IMR-90 (cell line): ENCODE data around the gene TFEB. TPM values are rescaled to one million over a fixed set of nuclear protein-coding genes. Genes with fewer than 3 reads are reported as not detected.

Source experiments
- ATAC-seq: fragments of 200-7000 bp; cut with Tn5 transposase; 2 replicates; pipeline ENCODE4 v1.9.1; 2020; ENCODE audit warnings: low read depth, mild to moderate bottlenecking, moderate library complexity
- BruUV-seq: library from RNA; stranded (reverse); fragments of 400-500 nt; replicated peaks from 2 replicates; lab custom pipeline; 2021; lab: Mats Ljungman, UMichigan
- CTCF ChIA-PET: fragments of 300-600 bp; formaldehyde crosslinking; extraction: SDS; loops from one replicate; lab custom pipeline; 2021; ENCODE audit warnings: antibody characterized with exemption; lab: Yijun Ruan, JAX
- POLR2A ChIA-PET: fragments of 300-600 bp; sonication (Branson Sonifier 250); formaldehyde crosslinking; loops from one replicate; lab custom pipeline; 2022; ENCODE audit warnings: antibody characterized with exemption; ENCODE audit not compliant: unreplicated experiment; lab: Charles Lee
- DNase-seq: peaks from one replicate; pipeline ENCODE4 v3.0.0; 2013
- H2AFZ ChIP-seq: replicated peaks from 2 replicates; pipeline ENCODE3; 2013; ENCODE audit warnings: low read length, mild to moderate bottlenecking; ENCODE audit not compliant: poor library complexity
- H2AK5ac ChIP-seq: 2 replicates; pipeline ENCODE4 v1.6.1; 2013; ENCODE audit warnings: low read depth, low read length, inconsistent platforms
- H2AK9ac ChIP-seq: replicated peaks from 2 replicates; pipeline ENCODE3; 2013; ENCODE audit warnings: mild to moderate bottlenecking, low read depth, low read length, moderate library complexity; ENCODE audit not compliant: poor library complexity
- H2BK120ac ChIP-seq: 2 replicates; pipeline ENCODE4 v1.6.1; 2013; ENCODE audit warnings: low read depth, low read length, inconsistent platforms
- H2BK15ac ChIP-seq: 3 replicates; pipeline ENCODE4 v1.6.1; 2013; ENCODE audit warnings: low read depth, low read length, inconsistent platforms
- H2BK20ac ChIP-seq: 2 replicates; pipeline ENCODE4 v1.6.1; 2013; ENCODE audit warnings: low read depth, mild to moderate bottlenecking, inconsistent platforms, low read length, moderate library complexity
- H2BK5ac ChIP-seq: 2 replicates; pipeline ENCODE4 v1.6.1; 2013; ENCODE audit warnings: mild to moderate bottlenecking, low read depth, low read length, inconsistent platforms; ENCODE audit not compliant: poor library complexity, severe bottlenecking
- H3K14ac ChIP-seq: replicated peaks from 2 replicates; pipeline ENCODE4 v1.6.1; 2013; ENCODE audit warnings: low read depth, low read length, inconsistent platforms
- H3K18ac ChIP-seq: 2 replicates; pipeline ENCODE4 v1.6.1; 2013; ENCODE audit warnings: low read depth, low read length, control low read depth
- H3K23ac ChIP-seq: 2 replicates; pipeline ENCODE4 v1.6.1; 2013; ENCODE audit warnings: low read depth, low read length, inconsistent platforms
- H3K27ac ChIP-seq: 2 replicates; pipeline ENCODE4 v1.5.1; 2013; ENCODE audit warnings: mild to moderate bottlenecking, control low read depth, low read length; ENCODE audit not compliant: insufficient read depth
- H3K27me3 ChIP-seq: 2 replicates; pipeline ENCODE4 v1.6.1; 2013; ENCODE audit warnings: low read length; ENCODE audit not compliant: control insufficient read depth, insufficient read depth
- H3K36me3 ChIP-seq: 2 replicates; pipeline ENCODE4 v1.6.1; 2013; ENCODE audit warnings: low read length, mixed read lengths; ENCODE audit not compliant: control insufficient read depth, insufficient read depth
- H3K4ac ChIP-seq: 2 replicates; pipeline ENCODE4 v1.6.1; 2013; ENCODE audit warnings: low read depth, low read length, inconsistent platforms
- H3K4me1 ChIP-seq: 2 replicates; pipeline ENCODE4 v1.6.1; 2013; ENCODE audit warnings: low read length, mixed read lengths; ENCODE audit not compliant: control insufficient read depth, insufficient read depth
- H3K4me2 ChIP-seq: 2 replicates; pipeline ENCODE4 v1.6.1; 2013; ENCODE audit warnings: low read depth, mild to moderate bottlenecking, control low read depth, low read length, moderate library complexity
- H3K4me3 ChIP-seq: 2 replicates; pipeline ENCODE4 v1.5.1; 2013; ENCODE audit warnings: low read depth, mild to moderate bottlenecking, control low read depth, low read length, moderate library complexity; ENCODE audit not compliant: insufficient read depth
- H3K56ac ChIP-seq: 2 replicates; pipeline ENCODE4 v1.6.1; 2013; ENCODE audit warnings: low read length, inconsistent platforms; ENCODE audit not compliant: insufficient read depth; ENCODE audit errors: extremely low read depth
- H3K79me1 ChIP-seq, 2 experiments: 2 replicates each; pipeline ENCODE4 v1.6.1; 2013; ENCODE audit warnings: low read length in 2 of 2, inconsistent platforms in 1 of 2, low read depth in 1 of 2
- H3K9ac ChIP-seq: 2 replicates; pipeline ENCODE4 v1.6.1; 2013; ENCODE audit warnings: low read depth, low read length, control low read depth
- H3K9me1 ChIP-seq: 2 replicates; pipeline ENCODE4 v1.6.1; 2013; ENCODE audit warnings: low read length, inconsistent platforms; ENCODE audit not compliant: insufficient read depth
- H3K9me3 ChIP-seq: 2 replicates; pipeline ENCODE4 v1.6.1; 2013; ENCODE audit warnings: low read length; ENCODE audit not compliant: control insufficient read depth, insufficient read depth
- H4K20me1 ChIP-seq: 2 replicates; pipeline ENCODE4 v1.6.1; 2013; ENCODE audit warnings: low read length, inconsistent platforms; ENCODE audit not compliant: insufficient read depth
- H4K5ac ChIP-seq: 2 replicates; pipeline ENCODE4 v1.6.1; 2013; ENCODE audit warnings: mild to moderate bottlenecking, low read depth, low read length, control low read depth
- H4K8ac ChIP-seq, 2 experiments: 2 replicates each; pipeline ENCODE4 v1.6.1; 2013; ENCODE audit warnings: low read depth in 2 of 2, low read length in 2 of 2, control low read depth in 1 of 2, inconsistent platforms in 1 of 2
- H4K91ac ChIP-seq: 2 replicates; pipeline ENCODE4 v1.6.1; 2013; ENCODE audit warnings: low read depth, low read length, inconsistent platforms; ENCODE audit not compliant: insufficient read depth
- BHLHE40 ChIP-seq: fragments of 150-350 bp; IDR thresholded peaks from 2 replicates; pipeline ENCODE4 v1.6.1; 2016; ENCODE audit warnings: mild to moderate bottlenecking, low read depth, low read length
- MAFK ChIP-seq: IDR thresholded peaks from 2 replicates; pipeline ENCODE4 v1.6.1; 2012; ENCODE audit warnings: low read depth, low read length, improper control_type of control experiment
- MAZ ChIP-seq: IDR thresholded peaks from 2 replicates; pipeline ENCODE4 v1.6.1; 2012; ENCODE audit warnings: low read depth, mild to moderate bottlenecking, low read length, improper control_type of control experiment, moderate library complexity, borderline replicate concordance
- RAD21 ChIP-seq: IDR thresholded peaks from 2 replicates; pipeline ENCODE4 v1.6.1; 2012; ENCODE audit warnings: low read length, improper control_type of control experiment
- RCOR1 ChIP-seq: IDR thresholded peaks from 2 replicates; pipeline ENCODE4 v1.6.1; 2012; ENCODE audit warnings: mild to moderate bottlenecking, low read length, improper control_type of control experiment; ENCODE audit not compliant: insufficient replicate concordance
- RFX5 ChIP-seq: IDR thresholded peaks from 2 replicates; pipeline ENCODE4 v1.8.0; 2012; ENCODE audit warnings: low read depth, mild to moderate bottlenecking, low read length, moderate library complexity
- SMC3 ChIP-seq: fragments of 150-350 bp; IDR thresholded peaks from 2 replicates; pipeline ENCODE4 v1.6.1; 2016; ENCODE audit warnings: low read depth, mild to moderate bottlenecking, antibody characterized with exemption, low read length, moderate library complexity
- WGBS, 2 experiments: methylation state at CpG; one replicate each; pipeline versions ENCODE4 v1.1.5 to v1.1.7; 2013; ENCODE audit warnings: missing lambda C conversion rate in 2 of 2; ENCODE audit not compliant: insufficient read length in 1 of 2; ENCODE audit errors: extremely low coverage in 2 of 2; 5-methylcytosine and 5-hydroxymethylcytosine counted together
- dilution Hi-C: fragments of 300-500 bp; cut with HindIII; formaldehyde crosslinking; loops from one replicate; pipeline ENCODE4 v1.14.3; 2018; ENCODE audit warnings: low sequenced_read_pairs; ENCODE audit not compliant: unreplicated experiment
- in situ Hi-C: fragments of 300-500 bp; cut with MboI; formaldehyde crosslinking; loops from 3 replicates; pipeline ENCODE4 v1.14.3; 2019; ENCODE audit warnings: low sequenced_read_pairs, inconsistent platforms, mixed read lengths
- intact Hi-C: fragments of 100-400 bp; cut with micrococcal nuclease; formaldehyde crosslinking; loops from 2 replicates; pipeline ENCODE4 v1.10.0; 2022
- polyA plus RNA-seq, 3 experiments: library from polyadenylated mRNA; depleted of rRNA; stranded (reverse); fragments of >200 nt; gene quantifications; 2 replicates each; pipeline ENCODE4 v1.2.3, GENCODE V29; 2012; ENCODE audit warnings: low replicate concordance in 1 of 3
- total RNA-seq: library from RNA; depleted of rRNA; stranded (reverse); fragments of >200 nt; gene quantifications from 2 replicates; pipeline ENCODE4 v1.2.3, GENCODE V29; 2012
- TF ChIP-seq, protein P1 (sequence below): conservative IDR thresholded peaks from 2 replicates; pipeline ENCODE4 v1.5.1; 2012; ENCODE audit warnings: mild to moderate bottlenecking, low read depth, low read length, improper control_type of control experiment

TFEB gene
- total and polyA plus RNA-seq, 2 of the 4 experiments (the other 2 are of a cell fraction): 4.5 to 4.9 TPM

DNA sequence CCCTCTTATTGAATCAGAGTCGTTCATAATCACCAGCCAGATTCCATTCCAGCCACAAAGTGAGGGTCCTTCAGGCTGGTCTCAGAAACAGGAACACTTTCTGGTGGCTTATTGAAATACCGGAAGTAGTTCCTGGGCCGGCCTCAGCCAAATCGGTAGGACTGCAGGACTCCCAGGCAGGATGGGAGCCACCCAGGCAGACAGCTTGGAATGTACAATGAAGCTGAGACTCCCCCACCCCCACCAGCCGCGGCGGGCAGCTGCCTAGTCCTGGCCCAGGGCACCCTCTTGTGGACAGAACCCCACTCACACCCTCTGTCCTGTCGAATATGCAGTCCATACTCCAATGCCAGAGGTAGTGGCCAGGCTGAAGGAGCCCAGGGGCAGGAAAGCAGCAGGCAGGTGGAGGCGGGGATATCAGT is 53.3 kb downstream of the TFEB start:
- Histone ChIP-seq H2BK20ac (no peak overlapping the region), H3K9me1 (no peaks in the 10 kb centered on the region), H3K79me1 (no peaks in the 10 kb centered on the region), H2AK5ac (no peak overlapping the region), H3K9ac (0 out of 2 replicates have a peak overlapping the region, but pooled peaks have one; percentile 27), H3K9me3 (no peaks in the 10 kb centered on the region), H3K4me1 (no peaks in the 10 kb centered on the region), H3K27me3 (peaks cover 11% of the 10 kb centered on the region), H2BK15ac (peak overlapping the region; percentile 82; the same call in 1 of the 3 replicates), H3K14ac (no peak overlapping the region), H3K4ac (peak overlapping the region; percentile 75), H3K23ac (no peak overlapping the region), H3K18ac (no peak overlapping the region), H2BK120ac (no peak overlapping the region), H3K4me2 (peak overlapping the region; percentile 57), H2BK5ac (no peak overlapping the region), H2AFZ (peak overlapping the region; percentile 82), H4K8ac (peak overlapping the region; percentile 59 to 90; a peak in 3 of 4 replicates), H4K91ac (peak overlapping the region; percentile 74), H3K56ac (peak overlapping the region; percentile 33; the same call in 1 of the 2 replicates), H2AK9ac (peak overlapping the region; percentile 76), H3K4me3 (no peak overlapping the region), H3K27ac (no peak overlapping the region), H3K36me3 (no peaks in the 10 kb centered on the region), H4K5ac (no peak overlapping the region), H4K20me1 (no peaks in the 10 kb centered on the region)
- intact Hi-C loops: loop anchor here (1.0 to 5.0 kb wide), 6 partner anchors 79 to 610 kb away; partner anchors contain the start of genes NFYA and OARD1
- no TSS peak for BruUV-seq
- ChIA-PET POLR2A (no interaction called here), CTCF (interaction anchor here (0.6 to 1.4 kb wide), 6 partner anchors 17 to 347 kb away, joined by 3 to 10 read pairs (median 4); partner anchors contain the start of gene TOMM6)
- in situ Hi-C loops: loop anchor here (5.0 kb wide), 2 partner anchors 80 to 315 kb away; no protein-coding TSS in a partner anchor
- dilution Hi-C loops: no loop called here
- DNase-seq (peak; percentile 86), ATAC-seq (peak; percentile 94)
- TF ChIP-seq BHLHE40 (no peak; the same call in 1 of the 2 replicates), SMC3 (peak; percentile 94), MAZ (peak; percentile 70; the same call in 1 of the 2 replicates), RCOR1 (no peak), MAFK (no peak), RFX5 (no peak), RAD21 (peak; percentile 97)
- TF ChIP-seq, protein P1, sequence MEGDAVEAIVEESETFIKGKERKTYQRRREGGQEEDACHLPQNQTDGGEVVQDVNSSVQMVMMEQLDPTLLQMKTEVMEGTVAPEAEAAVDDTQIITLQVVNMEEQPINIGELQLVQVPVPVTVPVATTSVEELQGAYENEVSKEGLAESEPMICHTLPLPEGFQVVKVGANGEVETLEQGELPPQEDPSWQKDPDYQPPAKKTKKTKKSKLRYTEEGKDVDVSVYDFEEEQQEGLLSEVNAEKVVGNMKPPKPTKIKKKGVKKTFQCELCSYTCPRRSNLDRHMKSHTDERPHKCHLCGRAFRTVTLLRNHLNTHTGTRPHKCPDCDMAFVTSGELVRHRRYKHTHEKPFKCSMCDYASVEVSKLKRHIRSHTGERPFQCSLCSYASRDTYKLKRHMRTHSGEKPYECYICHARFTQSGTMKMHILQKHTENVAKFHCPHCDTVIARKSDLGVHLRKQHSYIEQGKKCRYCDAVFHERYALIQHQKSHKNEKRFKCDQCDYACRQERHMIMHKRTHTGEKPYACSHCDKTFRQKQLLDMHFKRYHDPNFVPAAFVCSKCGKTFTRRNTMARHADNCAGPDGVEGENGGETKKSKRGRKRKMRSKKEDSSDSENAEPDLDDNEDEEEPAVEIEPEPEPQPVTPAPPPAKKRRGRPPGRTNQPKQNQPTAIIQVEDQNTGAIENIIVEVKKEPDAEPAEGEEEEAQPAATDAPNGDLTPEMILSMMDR: peak; percentile 96
- 10% methylated on average over 2 of the region's 9 CpGs; no CpG with 5 or more reads in 1 of the 2 experiments for whole genome bisulfite sequencing, 2 experiments
